ENCODE data around the gene DRAM2.
"Not testable (repeated sequence)": the region's sequence is repeated elsewhere in the genome, so short reads cannot be mapped to it uniquely, and the experiment has no call there.

The DRAM2 gene

DNA sequence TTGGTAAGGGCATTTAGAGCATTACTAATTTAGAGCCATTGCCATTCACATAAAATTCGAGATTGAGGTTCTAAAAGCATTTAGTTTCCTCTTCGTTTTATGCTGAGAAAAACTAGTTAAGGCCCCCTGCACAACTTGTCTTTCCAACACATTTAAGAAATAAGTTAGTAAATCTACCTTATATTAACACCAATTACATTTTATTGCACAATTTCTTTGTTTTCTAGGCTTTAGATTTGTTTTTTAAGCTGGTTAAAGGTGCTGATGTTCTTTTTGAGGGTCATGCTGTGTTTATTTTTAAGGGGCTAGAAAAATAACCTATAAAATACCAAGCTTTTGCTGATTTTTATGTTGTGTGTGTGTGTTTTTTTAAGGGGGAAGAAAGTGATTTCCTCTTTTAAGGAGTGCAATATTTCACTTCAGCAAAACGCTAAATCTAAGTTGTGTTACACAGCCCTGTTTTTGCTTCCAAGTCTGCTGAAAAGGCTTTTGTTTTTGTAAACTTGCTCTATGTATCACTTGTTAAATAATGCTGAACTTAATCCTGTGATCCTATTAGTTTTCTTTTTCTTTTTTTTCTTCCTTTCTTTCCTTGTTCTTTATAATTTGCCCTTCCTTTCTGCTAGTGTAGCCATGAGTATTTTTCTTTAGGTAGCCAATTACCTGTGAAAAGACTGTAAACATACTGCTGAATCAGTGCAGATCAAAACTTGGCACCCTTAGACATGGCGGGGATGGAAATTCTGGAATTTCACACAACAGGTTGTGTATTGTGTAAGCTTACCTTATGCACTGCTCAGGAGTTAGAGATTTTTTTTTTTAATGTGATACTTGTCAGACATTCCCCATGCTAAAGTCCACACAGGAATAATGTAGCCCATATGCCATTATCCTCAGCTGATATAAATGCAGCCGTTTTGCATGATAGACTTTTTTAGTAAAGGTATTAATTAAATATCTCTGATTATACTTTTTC lies 1.6 kb upstream of the DRAM2 start:
- DNase-seq = no peak

DNA sequence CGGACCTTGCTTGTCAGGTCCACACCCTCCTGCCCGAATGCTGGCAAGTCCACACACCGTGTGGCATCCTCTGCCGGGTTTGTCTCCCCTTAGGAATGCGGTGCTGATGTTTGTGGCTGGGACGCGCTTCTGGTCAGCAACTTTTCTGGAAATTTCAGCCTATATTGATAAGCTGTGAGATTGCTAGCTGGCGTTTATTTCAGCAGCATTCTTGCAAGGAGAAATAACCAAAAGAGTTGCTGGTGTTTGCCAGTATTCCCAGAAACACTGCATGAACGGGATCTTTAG lies 731 bp upstream of the DRAM2 start:
- DNase-seq = no peak

DNA sequence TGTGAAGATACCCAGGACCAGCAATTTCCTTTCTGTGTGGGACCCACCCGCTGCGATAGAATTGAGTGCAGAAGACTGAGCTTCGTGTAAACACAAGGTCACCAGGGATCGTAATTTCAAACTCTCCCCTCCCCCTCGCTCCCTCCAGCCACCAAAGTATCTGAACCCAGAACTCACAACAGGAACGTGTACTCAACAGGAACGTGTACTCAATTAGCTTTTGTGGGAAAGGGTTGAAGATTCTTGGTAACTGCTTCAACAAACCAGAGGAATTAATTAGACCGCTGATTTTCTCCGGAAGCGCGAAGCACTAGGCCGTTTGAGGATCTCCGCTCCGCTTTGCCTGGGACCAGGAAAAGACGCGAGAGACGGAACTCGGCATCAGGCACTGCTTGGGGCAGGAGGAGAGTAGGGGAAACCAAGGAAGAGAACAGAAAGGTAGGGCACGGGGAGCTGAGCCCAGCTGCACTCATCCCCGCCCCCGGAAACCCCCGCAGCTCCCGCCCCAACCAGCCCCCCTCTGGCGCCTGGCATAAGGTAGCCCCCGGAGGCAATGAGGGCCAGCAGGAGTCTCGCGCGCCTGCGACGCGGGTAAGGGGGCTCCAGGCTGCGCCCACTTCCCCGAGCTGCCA lies 453 bp downstream of the DRAM2 start:
- DNase-seq = no peak

DNA sequence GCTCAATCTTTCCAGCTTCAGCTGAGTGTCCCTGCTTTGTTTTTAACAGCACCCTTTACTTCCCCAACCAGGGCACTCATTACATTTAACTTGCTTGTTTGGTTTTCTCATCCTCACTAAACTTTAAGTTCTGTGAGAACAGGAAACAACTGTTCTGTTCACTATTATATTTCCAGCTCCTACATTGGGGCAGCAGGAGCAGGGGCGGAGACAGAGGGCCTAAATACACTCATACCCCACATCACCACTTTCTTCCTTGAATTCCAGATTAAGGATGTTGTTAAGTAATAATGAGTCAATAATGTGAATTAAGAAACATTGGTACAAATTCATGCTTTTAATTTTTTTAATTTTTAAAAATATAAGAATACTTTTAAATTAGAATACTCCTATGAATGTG lies 6.0 kb downstream of the DRAM2 start:
- DNase-seq = no peak

DNA sequence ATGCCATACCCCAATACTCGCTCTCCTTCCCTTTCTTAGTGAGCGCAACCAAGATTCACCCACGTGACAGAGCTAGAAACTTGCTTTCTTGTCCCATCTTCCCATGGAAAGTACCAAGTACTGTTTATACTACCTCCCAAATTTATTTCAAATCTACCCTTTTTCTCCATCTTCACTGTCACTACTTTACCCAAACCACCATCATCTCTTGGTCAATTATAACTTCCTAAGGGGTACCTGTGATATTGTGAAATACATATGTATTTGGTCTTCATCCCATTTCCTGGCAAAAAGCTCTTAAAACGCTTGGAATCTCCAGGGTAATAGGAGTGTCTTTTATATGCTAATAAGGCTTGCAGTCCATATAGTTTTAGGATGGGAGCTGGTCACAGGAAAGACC lies 8.2 kb downstream of the DRAM2 start:
- DNase-seq = no peak

DNA sequence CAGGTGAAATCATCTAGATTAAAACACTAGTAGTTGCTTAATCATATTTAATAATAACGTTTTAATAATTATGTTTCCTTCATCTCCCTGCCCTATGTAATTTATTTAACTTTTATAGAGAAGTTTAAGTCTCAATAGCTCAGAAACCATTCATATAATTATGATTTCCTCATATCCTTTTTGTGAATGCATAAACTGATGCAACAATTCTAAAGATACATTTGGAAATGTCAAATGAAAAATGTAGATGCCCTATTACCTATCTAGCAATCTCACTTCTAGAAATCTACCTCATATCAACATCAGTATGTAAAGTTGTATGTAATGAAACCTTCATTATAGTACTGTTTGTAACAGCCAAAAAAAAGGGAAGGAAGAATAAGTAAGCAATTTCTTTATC lies 10.5 kb downstream of the DRAM2 start:
- DNase-seq = no peak

DNA sequence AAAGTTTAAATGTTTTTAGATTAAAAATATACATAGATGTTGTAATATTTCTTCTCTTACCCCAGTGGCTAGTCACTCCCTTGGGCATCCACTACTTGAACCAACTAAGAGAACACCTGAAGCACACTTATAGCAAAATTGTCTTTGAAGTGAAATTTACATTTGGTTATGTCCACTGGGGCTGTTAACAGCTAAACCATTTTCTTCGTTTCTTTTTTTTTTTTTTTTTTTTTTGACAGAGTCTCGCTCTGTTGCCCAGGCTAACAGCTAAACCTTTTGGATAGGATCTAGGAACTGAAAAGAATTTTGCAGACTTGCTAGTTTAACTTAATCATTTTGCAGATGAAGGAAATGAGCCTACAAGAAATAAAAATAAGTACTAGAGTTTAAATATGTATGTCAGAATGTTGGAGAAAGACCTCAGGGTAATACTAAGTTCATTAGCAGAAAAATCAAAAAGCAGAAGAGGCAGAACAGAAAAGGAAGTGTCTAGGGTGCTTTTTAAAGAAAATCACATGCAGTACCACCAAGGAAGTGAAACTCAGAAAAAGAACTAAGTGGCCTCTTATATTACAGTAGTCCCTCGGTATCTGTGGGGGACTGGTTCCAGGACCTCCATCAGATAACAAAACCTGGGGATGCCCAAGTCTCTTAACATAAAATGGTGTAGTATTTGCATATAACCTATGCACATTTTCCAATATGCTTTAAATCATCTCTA lies 11.8 kb downstream of the DRAM2 start:
- no peak for DNase-seq

DNA sequence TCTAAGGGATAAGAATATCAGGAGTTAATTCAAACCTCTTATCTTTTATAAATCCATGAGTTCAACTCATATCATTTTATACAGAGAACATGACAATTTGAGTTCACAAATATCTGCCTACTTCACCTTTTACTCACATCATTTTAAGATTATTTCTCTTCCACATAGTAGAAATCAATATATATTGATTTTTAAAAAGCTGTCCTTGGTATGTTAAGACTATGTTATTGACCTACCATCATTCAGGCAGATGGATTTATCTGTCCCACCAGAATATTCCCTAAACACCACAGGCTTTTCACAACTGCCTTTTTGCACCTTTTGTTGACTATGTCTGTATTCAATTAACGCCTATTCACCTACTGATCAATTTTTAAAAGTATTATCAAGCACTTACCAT lies 13.5 kb downstream of the DRAM2 start:
- no peak for DNase-seq

DNA sequence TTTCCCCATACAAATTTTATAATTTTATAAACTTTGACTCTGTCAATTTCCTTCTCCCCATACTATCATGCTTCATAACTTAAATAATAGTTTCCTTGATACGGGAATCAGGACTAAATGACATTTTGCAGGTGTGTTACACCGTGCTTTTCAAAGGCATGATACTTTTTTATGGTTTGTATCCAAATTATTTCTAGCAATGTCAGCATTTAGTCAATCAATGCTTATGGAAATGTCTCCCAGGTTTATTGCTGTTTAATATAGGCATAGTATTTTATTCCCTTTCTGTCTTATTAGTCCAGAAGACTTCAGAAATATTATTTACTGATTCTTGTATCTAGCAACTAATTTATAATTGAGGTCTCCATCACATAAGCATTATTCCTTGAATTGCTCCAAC lies 23.4 kb downstream of the DRAM2 start:
- DNase-seq = no peak

DNA sequence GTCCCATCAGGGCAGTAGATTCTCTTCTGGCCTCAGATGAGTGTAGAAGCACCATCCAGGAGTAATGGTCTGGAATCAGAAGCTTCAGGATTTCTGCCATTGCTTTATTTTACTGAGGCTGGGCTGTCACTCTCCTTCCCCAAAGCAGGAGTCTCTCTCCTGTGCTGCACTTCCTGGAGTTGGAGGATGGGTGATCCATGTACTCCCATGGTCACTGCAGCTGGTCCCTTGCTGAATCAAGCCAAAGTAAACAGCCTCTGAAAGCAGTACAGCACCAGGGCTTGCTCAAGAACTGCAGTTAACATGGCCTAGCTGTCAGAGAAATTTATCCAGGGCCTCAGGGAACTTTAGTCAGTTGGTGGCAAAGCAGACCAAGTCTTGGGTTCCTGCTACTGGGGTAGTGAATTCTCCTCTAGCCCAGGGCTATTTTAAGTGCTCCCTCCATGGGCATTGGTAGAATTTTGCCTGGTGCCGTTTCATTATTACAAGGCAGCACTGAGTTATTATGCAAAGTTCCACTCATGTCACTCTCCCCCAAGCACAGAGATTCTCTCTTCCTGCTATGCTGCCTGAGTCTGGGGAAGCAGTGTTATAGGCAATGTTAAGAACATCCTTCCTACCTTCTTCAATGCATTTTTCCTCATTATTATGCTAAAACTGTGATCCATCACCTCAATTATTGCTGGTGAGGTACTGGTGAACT lies 29.5 kb downstream of the DRAM2 start:
- no peak for DNase-seq

DNA sequence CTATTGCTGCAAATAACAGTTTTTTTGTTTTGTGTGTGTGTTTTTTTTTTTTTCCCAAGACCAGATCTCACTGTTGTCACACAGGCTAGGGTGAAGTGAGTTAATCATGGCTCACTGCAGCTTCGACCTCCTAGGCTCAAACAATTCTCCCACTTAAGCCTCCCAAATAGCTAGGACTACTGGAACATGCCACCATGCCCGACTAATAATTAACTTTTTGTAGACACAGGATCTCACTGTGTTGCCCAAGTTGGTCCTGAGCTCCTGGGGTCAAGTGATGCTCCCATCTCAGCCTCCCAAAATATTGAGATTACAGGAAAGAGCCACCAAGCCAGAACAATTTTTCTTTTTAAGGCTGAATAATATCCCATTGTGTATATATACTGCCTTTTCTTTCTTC lies 34.9 kb downstream of the DRAM2 start:
- DNase-seq = no peak

DNA sequence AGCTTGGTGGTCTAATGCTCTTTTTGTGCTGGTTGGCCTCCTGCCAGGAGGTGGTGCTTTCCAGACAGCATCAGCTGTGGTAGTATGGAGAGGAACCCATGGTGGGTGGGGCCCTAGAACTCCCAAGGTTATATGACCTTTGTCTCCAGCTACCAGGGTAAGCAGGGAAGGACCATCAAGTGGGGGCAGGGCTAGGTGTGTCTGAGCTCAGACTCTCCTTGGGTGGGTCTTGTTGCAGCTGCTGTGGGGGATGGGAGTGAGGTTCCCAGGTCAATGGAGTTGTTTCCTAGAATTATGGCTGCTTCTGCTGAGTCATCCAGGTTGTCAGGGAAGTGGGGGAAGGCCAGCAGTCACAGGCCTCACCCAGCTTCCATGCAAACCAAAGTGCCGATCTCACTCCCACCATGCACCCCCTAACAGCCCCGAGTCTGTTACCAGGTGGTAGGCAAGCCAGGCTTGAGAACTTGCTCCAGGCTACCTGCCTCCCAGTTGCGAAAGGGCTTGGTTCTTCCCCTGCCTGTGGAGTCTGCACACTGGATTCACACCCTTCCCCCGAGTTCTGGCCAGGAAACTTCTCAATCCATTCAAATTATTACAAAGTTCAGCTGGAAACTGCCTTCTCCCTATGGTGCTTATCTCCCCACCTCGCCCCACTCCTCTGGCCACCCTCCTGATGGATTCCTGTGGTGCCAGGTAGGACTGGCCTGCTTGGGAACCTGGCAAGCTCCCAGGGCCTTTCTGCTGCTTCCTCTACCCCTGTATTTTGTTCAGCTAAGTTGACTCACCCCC lies 37.8 kb downstream of the DRAM2 start:
- DNase-seq = no peak

DNA sequence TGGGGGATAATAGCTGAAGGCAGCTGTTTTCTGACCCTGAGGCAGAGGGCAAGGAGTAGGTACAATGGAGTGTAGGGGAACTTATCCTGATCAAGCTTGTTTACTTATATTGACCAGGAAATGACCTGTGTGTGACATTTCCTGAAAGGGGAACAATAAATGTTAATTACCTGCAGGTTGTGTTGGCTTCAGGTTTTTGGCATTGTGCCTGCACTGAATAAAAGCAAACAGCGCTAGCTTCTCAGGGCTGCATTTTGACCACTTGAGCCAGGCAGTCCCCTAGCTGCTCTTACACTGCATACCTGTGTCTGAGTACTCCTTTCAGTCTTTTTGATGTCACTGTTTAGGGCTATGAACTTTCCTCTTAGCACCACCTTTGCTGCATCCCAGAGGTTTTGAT lies 40.6 kb downstream of the DRAM2 start:
- DNase-seq = no peak

DNA sequence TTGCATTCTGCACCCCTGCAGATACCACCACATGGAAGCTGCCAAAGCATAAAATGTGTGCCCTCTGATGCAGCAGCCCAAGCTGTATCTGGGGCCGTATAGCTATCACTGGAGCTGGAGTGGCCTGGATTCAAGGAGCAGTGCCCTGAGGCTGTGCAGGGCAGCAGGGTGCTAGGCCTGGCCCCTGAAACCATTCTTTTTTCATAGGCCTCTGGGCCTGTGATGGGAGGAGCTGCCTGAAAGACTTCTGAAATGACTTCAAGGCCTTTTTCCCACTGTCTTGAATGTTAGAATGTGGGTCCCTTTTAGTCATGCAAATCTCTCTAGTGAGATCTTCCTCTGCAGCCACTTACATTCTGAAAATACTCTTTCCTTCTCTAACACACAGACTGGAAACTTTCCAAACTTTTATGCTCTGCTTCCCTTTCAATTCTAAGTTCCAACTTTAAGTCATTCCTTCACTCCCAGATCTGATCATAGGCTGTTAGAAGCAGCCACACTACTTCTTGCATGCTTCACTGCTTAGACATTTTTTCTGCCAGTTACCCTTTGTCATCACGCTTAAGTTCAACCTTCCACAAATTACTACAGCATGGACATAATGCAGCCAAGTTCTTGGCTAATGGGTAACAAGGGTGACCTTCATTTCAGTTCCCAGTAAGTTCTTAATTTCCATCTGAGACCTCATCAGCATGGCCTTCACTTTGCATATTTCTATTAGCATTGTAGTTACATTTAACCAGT lies 42.4 kb downstream of the DRAM2 start:
- no peak for DNase-seq

DNA sequence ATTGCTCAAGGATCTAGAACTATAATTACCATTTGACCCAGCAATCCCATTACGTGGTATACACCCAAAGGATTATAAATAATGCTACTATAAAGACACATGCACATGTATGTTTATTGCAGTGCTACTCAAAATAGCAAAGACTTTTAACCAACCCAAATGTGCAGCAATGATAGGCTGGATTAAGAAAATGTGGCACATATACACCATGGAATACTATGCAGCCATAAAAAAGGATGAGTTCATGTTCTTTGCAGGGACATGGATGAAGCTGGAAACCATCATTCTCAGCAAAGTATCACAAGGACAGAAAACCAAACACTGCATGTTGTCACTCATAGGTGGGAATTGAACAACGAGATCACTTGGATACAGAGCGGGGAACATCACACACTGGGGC lies 44.5 kb downstream of the DRAM2 start:
- DNase-seq = not testable (repeated sequence)

DNA sequence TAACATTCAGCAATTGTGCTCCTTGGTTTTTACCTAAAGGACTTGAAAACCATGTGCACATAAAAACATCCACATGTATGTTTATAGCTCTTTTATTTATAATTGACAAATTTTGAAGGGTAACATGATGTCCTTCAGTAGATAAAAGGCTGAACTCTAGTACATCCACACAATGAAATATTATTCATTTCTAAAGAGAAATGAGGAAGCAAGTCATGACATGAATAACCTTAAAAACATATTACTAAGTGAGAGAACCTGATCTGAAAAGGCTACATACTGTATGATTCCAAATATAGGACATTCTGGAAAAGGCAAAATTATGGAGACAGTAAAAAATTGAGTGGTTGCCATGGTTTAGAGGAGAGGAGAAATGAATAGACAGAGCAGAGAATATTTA lies 50.3 kb downstream of the DRAM2 start:
- DNase-seq = no peak

DNA sequence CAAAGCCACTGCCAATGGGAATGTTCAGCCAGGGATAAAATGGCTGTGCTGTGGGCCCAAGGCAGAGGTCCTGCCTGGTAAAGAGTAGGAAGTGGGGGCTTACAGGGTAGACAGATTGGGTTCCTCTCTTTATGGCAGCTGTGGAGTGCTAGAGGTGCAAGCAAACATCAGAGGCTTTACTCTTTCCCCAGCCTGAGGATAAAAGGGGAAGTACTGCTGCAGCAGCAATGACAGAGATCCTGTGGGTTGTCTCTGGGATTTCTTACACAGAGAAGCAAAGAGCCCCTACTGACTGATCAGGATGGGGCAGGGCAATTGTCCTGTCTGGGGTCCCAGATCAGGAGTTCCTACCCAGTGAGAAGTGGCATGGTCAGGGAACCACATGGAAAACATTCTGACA lies 54.2 kb downstream of the DRAM2 start:
- no peak for DNase-seq

DNA sequence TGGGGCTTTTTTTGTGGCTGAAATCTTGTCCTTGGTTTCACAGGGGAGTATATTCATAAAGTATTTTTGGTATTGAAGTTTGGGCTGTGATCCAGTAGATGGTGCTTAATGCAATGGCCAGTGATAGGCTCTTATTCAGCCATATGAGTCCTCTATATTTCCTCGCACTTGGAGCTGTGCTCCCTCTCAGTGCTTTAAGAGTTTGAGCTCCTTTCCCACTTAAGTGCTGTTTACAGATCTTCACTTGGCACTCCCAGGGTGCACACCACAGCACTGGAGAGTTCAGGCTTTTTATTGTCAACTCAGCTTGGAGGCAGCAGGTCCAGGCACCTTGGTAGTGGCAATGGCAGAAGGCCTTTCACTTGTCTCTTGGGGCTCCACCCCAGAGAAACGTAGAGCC lies 54.9 kb downstream of the DRAM2 start:
- no peak for DNase-seq

DNA sequence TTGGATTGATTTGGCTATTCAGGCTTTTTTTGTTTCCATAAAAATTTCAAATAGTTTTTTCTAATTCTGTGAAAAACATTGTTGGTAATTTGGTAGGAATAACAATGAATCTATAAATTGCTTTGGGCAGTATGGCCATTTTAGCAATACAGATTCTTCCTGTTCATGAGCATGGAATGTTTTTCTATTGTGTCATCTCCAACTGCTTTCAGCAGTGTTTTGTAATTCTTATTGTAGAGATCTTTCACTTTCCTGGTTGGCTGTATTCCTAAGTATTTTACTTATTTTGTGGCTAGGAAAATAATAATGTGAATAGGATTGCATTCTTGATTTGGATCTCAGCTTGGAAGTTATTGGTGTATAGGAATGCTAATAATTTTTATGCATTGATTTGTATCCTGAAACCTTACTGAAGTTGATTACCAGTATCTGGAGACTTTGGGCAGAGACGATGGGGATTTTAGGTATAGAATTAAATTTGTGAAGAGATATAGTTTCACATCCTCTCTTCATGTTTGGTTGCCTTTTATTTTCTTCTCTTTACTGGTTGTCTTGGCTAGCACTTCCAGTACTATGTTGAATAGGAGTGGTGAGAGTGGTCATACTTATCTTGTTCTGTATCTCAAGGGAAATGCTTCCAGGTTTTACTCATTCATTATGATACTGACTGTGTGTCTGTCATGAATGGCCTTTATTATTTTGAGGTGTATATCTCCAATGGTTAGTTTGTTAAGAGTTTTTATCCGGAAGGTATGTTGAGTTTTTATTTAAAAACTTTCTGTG lies 57.3 kb downstream of the DRAM2 start:
- DNase-seq = no peak

DNA sequence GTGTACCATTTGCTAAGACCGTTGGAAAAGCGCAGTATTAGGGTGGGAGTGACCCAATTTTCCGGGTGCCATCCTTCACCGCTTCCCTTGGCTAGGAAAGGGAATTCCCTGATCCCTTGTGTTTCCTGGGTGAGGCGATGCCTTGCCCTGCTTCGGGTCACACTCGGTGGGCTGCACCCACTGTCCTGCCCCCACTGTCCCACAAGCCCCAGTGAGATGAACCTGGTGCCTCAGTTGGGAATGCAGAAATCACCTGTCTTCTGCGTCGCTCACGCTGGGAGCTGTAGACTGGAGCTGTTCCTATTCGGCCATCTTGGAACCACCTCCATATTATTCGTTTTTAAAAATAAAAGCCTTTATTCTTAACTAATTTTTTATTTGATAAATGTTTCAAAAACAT lies 60.6 kb downstream of the DRAM2 start:
- DNase-seq = not testable (repeated sequence)

DNA sequence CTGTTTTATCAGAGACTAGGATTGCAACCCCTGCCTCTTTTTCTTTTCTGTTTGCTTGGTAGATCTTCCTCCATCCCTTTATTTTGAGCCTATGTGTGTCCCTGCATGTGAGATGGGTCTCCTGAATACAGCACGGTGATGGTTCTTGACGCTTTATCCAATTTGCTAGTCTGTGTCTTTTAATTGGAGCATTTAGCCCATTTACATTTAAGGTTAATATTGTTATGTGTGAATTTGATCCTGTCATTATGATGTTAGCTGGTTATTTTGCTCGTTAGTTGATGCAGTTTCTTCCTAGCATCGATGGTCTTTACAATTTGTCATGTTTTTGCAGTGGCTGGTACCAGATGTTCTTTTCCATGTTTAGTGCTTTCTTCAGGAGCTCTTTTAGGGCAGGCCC lies 62.6 kb downstream of the DRAM2 start:
- not testable (repeated sequence) for DNase-seq
